Germinal center (tissue), 1 donor: ENCODE measurements around the gene ZNF281.
A peak's percentile ranks its signal among the peaks of the same experiment; 100 is the strongest.

ENCODE experiments used
- DNase-seq: peaks from one replicate; pipeline ENCODE4 v3.0.0; 2012; ENCODE audit warnings: mixed read lengths, low spot score

Gene ZNF281

DNA sequence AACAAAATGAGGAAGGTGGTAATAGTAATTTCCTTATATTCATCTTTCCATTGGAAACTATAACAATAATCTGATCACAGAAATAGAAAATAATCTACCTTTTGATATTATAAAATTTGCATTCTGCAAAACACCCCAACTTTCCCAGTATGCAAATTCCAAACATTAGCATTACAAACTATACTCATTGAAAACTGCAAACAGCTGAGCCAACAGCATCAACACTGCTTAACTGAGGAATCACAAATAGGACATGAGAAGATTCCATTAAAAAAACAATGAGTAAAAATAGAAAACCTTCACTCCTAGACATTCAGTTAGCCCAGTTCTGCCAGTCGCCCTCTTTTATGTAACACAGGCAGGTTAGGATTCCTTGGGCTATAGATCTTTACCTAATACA, 18.1 kb downstream of the ZNF281 start:
- no peak for DNase-seq

- DNase-seq, result no peak
These were observed 21.0 kb downstream of the ZNF281 start for GRCh38 chr1:200388791-200389190.

DNA sequence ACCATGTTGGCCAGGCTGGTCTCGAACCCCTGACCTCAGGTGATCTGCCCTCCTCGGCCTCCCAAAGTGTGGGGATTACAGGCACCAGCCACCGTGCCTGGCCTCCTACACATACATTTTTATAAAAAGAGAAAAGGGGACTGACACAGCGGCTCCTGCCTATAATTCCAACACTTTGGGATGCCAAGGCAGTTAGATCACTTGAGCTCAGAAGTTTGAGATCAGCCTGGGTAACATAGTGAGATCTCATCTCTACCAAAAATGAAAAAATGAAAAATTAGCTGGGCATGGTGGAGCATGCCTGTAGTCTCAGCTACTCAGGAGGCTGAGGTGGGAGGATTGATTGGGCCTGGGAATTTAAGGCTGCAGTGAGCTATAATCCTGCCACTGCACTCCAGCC, 23.4 kb downstream of the ZNF281 start:
- no peak for DNase-seq

DNA sequence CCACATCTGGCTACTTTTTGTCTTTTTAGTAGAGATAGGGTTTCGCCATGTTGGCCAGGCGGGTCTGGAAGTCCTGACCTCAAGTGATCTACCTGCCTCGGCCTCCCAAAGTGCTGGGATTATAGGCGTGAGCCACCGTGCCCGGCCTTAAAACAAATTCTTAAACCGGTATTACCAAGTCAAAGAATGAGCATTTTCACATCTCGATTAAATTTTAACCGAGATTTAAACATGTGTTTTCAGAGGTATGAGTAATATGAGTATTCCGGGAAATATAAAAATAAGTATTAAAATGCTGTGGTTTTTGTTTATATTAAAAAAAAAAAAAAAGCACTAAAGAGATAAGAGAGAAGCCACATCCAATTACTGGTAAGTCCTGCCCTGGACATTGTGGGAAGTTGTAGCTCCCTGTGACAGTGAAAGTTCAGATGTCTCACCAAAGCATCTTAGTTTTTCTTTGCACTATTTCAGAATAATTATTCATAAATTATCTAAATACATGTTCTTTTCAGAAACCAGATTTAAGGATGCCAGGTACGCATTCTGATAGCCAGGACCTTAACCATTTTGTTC, 24.9 kb downstream of the ZNF281 start:
- no peak for DNase-seq

- no peak for DNase-seq
These were observed 28.4 kb downstream of the ZNF281 start for GRCh38 chr1:200381256-200381984.

GRCh38 chr1:200380589-200381021, 29.2 kb downstream of the ZNF281 start:
- peak; percentile 51 for DNase-seq

GRCh38 chr1:200379940-200380588, 29.8 kb downstream of the ZNF281 start:
- DNase-seq, result no peak

- DNase-seq, result no peak
These were observed 30.4 kb downstream of the ZNF281 start for GRCh38 chr1:200379432-200379757.

- no peak for DNase-seq
These were observed 31.7 kb downstream of the ZNF281 start for GRCh38 chr1:200378096-200378495.

- DNase-seq, result no peak
These were observed 33.3 kb downstream of the ZNF281 start for GRCh38 chr1:200376528-200376927.

DNA sequence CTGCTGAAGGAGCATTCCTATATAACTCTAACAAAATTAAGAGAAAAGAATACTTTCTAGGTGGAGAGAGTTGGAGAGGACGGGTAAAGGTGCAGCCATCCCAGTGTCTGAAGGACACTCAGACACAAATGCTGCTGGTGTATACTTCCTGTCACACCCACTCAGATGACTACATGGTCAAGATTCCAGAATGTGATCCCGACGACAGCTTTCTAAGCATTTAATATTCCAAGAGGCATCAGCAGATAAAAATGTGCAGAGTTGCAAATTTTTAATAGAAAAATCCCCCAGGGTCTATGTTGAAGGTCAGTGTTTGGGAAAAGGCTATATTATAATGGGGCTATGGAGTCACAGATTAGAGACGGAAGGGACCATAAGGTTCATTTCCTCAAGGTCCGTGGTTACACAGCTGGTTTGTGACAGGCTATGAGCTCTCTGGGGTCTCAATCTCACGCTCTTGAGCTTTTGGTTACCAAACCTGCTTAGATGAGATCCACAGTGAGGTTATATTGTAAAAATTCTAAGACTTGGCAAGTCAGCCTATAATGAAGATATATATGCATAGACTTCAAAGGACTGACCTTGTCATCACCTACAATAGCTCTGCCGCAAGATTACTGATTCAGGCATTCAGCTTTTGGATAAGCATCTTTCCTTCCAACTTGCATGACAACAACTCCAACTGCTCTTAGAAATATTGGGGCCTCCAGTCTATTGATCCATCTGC, 35.1 kb downstream of the ZNF281 start:
- DNase-seq, result no peak

GRCh38 chr1:200373811-200374231, 36.0 kb downstream of the ZNF281 start:
- DNase-seq, result no peak

DNA sequence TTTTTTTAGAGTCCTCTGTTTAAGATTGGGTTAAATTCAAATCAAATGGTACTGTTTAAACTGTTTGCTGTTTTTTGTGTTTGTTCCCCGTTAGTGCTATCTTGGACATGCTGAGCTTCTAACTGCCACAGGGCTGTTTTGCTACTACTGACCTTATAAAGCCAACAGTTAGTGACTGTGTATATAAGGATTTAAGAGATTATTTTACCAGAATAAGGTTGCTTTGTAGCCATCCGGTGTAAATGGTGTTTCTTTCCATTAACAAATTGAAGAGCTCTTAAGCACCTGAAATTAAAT, 37.0 kb downstream of the ZNF281 start:
- DNase-seq, result no peak

- no peak for DNase-seq
These were observed 37.5 kb downstream of the ZNF281 start for GRCh38 chr1:200372095-200372884.

- no peak for DNase-seq
These were observed 40.1 kb downstream of the ZNF281 start for GRCh38 chr1:200369706-200370105.

GRCh38 chr1:200369131-200369530, 40.7 kb downstream of the ZNF281 start:
- no peak for DNase-seq

GRCh38 chr1:200368556-200368955, 41.3 kb downstream of the ZNF281 start:
- no peak for DNase-seq

GRCh38 chr1:200367841-200368534, 41.8 kb downstream of the ZNF281 start:
- no peak for DNase-seq

- DNase-seq, result no peak
These were observed 43.1 kb downstream of the ZNF281 start for GRCh38 chr1:200366577-200367253.

DNA sequence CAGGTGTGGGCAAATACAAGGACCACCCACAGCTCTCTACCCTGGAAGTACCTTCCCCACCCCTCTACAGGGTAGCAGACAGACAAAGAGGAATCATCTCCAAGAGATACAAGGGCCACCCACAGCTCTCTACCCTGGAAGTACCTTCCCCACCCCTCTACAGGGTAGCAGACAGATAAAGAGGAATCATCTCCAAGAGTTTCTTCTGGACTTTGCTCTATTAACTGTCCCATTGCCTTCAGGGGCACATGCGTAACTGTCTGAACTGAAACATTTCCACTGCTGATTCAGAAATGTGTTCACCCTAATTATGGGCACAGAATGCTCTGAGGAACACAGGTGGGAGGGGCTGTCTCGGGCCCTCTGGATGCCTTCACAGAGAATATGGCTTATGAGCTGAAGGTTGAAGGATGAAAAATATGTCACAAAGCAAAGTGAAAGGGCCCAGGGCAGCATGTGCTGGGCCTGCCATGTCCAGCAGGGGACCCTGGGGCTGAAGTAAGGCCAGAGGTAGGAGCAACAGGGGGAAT, 43.9 kb downstream of the ZNF281 start:
- DNase-seq, result no peak

GRCh38 chr1:200364831-200365230, 45.0 kb downstream of the ZNF281 start:
- no peak for DNase-seq
